ENCODE data around the gene BAZ2A. TPM values are rescaled to one million over a fixed set of nuclear protein-coding genes. Genes with fewer than 3 reads are reported as not detected.

Gene BAZ2A
- total RNA-seq, 1 donor from 2014 or later = 128 TPM

DNA sequence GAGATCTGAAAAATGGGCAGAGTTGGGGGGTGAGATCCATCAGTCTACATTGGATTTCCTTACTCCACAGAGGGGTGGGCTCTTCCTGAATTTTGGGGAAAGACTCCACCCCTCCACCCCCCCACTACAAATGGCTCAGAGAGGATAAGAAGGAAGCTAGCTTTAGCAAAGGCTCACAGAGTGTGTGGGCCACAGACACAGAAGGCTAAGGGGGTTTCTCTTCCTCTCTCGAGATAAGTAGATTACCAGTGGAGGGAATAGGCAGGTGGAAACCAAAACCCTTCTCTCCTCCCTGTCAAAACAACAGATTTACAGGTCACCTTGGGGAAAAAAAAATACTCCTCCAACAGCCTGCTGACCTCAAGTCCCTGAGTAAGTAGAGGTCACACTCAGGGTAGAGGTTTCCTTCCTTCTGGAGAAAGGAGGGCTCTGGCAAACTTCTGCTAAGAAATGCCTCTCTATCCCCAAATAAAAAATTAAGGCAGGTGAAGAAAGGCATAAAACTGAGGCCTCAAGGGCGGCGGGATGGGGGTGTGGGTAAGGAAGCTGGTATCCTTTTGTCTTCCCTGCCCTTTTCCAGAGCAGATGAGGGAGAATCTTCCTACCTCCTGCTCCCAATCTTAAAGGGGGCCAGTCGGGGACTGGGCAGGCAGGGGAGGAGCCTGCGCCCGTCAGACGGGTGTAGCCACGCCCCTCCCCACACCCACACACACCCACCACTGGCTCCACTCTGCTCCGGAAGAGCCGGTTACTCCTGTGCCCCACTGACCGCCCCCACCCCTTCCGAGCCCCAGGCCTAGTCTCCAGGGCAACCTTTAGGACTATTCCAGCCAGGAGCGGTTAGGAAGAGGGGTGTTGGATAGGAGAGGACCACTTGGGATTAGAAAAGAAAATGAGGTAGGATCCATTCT is 1.9 kb upstream of the BAZ2A start:
- Mint-ChIP-seq H3K27ac (peak overlapping the region; percentile 77), H3K36me3 (ENCODE audit: insufficient read depth) (no peaks in the 10 kb centered on the region)
- peak; percentile 25 for DNase-seq (ENCODE audit: low spot score, unreplicated experiment)

DNA sequence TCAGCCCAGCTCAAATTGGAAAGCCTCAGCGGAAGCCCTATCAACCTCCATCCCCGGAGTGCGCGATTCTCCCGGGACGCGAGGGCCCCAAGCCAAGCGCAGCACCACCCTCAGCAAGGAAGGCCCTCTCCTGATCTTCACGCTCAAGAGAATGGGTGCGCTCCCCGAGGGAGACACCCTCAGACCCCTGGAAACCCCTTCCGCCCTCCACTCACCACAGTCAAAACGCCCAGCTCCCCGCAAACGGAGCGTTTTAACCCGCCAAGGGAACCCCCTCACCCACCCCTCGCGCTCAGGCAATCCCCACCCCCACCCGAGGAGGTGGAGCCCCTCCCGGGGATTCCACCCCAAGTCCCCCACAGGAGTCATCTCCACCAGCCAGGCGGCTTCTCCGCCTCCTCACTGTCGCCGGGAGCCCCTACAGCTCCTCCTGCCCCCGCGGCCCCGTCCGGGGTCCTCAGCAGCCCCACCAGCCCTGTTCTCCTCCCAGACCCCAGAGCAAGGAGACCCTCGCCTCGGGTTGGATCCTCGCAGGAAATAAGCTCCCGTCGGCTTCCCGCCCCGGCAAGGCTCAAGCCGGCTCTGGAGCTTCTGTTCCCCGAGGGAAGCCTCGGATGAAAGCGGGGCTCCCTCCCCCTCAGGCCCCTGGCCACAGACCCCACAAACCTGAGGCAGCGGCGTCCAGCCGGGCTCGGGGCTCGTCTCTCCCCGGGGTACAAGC is 507 bp downstream of the BAZ2A start:
- Mint-ChIP-seq H3K36me3 (ENCODE audit: insufficient read depth) (peaks cover 1% of the 10 kb centered on the region), H3K4me3 (ENCODE audit: low read depth) (peak overlapping the region; percentile 92), H3K4me1 (ENCODE audit: low read depth) (peaks cover 43% of the 10 kb centered on the region), H3K9me3 (ENCODE audit: low read depth) (no peaks in the 10 kb centered on the region), H3K27ac (peak overlapping the region; percentile 96), H3K27me3 (no peaks in the 10 kb centered on the region)
- TF ChIP-seq, protein P1, sequence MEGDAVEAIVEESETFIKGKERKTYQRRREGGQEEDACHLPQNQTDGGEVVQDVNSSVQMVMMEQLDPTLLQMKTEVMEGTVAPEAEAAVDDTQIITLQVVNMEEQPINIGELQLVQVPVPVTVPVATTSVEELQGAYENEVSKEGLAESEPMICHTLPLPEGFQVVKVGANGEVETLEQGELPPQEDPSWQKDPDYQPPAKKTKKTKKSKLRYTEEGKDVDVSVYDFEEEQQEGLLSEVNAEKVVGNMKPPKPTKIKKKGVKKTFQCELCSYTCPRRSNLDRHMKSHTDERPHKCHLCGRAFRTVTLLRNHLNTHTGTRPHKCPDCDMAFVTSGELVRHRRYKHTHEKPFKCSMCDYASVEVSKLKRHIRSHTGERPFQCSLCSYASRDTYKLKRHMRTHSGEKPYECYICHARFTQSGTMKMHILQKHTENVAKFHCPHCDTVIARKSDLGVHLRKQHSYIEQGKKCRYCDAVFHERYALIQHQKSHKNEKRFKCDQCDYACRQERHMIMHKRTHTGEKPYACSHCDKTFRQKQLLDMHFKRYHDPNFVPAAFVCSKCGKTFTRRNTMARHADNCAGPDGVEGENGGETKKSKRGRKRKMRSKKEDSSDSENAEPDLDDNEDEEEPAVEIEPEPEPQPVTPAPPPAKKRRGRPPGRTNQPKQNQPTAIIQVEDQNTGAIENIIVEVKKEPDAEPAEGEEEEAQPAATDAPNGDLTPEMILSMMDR (IDR thresholded peaks at IDR 0.05; ENCODE audit: unreplicated experiment) = no peak
- peak; percentile 15 for DNase-seq (ENCODE audit: low spot score, unreplicated experiment)

More for the DNA sequence above, 1.9 kb upstream of the BAZ2A start:
- Mint-ChIP-seq H3K4me3 (ENCODE audit: low read depth) (peak overlapping the region; percentile 84), H3K9me3 (ENCODE audit: low read depth) (no peaks in the 10 kb centered on the region), H3K4me1 (ENCODE audit: low read depth) (peaks cover 59% of the 10 kb centered on the region), H3K27me3 (no peaks in the 10 kb centered on the region)
- TF ChIP-seq, protein P1 (IDR thresholded peaks at IDR 0.05; ENCODE audit: unreplicated experiment) = no peak

- Mint-ChIP-seq H3K36me3 (ENCODE audit: insufficient read depth) (peaks cover 2% of the 10 kb centered on the region), H3K9me3 (ENCODE audit: low read depth) (no peaks in the 10 kb centered on the region), H3K4me1 (ENCODE audit: low read depth) (peaks cover 45% of the 10 kb centered on the region), H3K27ac (peak overlapping the region; percentile 96), H3K27me3 (no peaks in the 10 kb centered on the region), H3K4me3 (ENCODE audit: low read depth) (peak overlapping the region; percentile 92)
- DNase-seq (ENCODE audit: low spot score, unreplicated experiment) = no peak
- TF ChIP-seq, protein P1 (IDR thresholded peaks at IDR 0.05; ENCODE audit: unreplicated experiment) = no peak
Observed at GRCh38 chr12:56628671-56629458, 1.3 kb downstream of the BAZ2A start.

DNA sequence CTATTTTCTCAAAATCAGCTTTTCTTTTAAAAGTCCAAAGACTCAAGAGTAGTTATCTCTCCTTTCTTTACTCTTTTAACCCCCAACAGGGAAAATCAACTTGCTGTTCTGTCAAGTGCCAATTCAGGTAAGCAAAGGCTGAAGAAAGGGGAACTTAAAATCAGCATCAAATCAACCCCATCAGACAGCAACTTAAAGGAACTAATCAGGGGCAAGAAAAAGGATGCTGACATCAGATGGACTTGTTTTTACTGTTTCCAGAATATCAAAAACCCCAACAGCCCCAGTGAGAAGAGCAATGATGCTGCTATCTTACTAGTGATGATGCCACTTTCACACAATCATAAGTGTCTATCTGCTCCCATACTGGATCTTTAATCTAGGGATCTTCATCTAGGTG is 3.4 kb downstream of the BAZ2A start:
- Mint-ChIP-seq H3K27ac (no peak overlapping the region), H3K4me1 (ENCODE audit: low read depth) (peaks cover 26% of the 10 kb centered on the region), H3K9me3 (ENCODE audit: low read depth) (no peaks in the 10 kb centered on the region), H3K36me3 (ENCODE audit: insufficient read depth) (peaks cover 5% of the 10 kb centered on the region), H3K4me3 (ENCODE audit: low read depth) (no peak overlapping the region), H3K27me3 (no peaks in the 10 kb centered on the region)
- TF ChIP-seq, protein P1 (IDR thresholded peaks at IDR 0.05; ENCODE audit: unreplicated experiment) = no peak
- DNase-seq (ENCODE audit: low spot score, unreplicated experiment) = no peak

GRCh38 chr12:56622535-56622934 is 7.6 kb downstream of the BAZ2A start:
- DNase-seq (ENCODE audit: low spot score, unreplicated experiment) = no peak
- Mint-ChIP-seq H3K4me1 (ENCODE audit: low read depth) (peaks cover 8% of the 10 kb centered on the region), H3K9me3 (ENCODE audit: low read depth) (no peaks in the 10 kb centered on the region), H3K27ac (no peak overlapping the region), H3K36me3 (ENCODE audit: insufficient read depth) (peaks cover 8% of the 10 kb centered on the region), H3K4me3 (ENCODE audit: low read depth) (no peak overlapping the region), H3K27me3 (no peaks in the 10 kb centered on the region)
- TF ChIP-seq, protein P1 (IDR thresholded peaks at IDR 0.05; ENCODE audit: unreplicated experiment) = no peak
